Raji (cell line): Measurements from ENCODE around the gene GREM2.

ENCODE experiments used
- POLR2A ChIP-seq: IDR thresholded peaks from 2 replicates; pipeline ENCODE4 v1.6.1; 2011; ENCODE audit warnings: low read depth, low read length, control low read depth; ENCODE audit not compliant: insufficient read depth

Gene GREM2

GRCh38 chr1:240503558-240503957, 108.4 kb downstream of the GREM2 start:
- TF ChIP-seq POLR2A: no peak

DNA sequence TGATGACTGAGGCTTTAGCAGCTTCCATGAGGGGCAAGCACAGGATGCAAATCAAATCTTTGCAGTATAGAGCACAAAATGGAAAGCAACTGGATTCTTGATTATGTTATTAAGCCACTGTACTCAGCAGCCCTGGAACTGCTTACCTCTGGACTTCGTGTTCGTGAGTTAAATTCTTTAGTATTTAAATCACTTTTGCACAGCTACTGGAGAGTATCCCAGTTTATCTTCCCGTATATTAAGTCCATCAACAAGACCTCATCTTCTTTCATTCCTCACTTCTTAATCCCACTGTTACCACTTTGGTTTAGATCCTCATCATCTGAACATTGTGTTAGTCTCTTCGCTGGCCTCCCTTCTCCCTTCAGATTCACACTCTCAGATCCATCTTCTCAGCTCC, 108.9 kb downstream of the GREM2 start:
- TF ChIP-seq POLR2A: no peak

DNA sequence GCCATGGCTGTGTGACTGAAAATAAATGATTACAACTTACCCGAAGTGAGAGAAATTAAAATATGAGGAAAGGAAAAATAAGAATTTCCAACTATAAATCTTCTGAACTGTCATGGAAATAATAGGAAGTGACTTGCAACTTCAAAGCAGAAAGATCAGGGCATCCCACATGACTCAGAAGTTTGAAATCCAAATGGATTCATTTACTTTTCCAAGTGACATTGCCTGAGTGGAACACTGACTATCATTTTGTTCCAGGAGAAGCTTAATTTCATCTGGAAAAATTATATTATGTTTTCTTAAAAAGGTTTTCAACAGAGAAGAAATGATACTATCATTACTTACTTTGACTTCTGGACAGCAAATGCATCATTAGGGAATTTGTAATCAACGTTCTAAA, 110.8 kb downstream of the GREM2 start:
- TF ChIP-seq POLR2A: no peak

DNA sequence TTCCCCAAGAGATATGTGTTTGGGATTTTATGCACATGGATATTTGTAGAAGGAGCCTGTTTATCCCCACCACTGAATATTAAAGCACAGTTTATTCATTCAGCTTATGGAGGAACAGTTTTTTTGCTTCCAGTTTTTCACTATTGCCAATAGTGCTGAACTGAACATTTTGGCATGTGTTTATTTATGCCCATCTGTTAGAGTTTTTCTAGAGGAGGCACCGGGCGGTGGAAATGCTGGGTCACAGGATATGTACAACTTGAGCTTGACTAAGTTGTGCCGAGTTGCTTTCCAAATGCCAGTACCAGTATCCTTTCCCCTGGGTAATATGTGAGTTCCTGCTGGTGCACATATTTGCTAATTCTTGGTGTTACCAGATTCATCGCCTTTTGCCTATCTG, 111.3 kb downstream of the GREM2 start:
- TF ChIP-seq POLR2A: no peak

DNA sequence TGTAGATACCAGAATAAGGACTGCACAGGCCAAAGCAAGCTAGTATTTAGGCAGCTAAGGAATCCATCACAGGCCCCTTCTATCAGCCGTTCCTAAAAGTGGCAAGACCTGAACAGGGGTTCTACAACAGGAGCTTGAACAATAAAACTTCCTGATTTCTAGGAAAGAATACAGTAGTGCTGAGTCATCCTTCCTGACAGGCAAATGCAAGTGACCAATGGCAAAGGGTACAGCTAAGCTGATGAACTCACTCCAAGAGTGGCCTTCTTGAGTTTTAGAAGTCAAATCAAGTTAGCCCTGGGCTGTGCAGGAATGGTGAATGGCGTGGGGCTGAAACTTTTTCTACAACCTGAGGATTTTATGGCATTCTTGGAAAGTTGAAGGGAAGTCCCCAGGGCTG, 112.9 kb downstream of the GREM2 start:
- TF ChIP-seq POLR2A: no peak

GRCh38 chr1:240498335-240498734, 113.6 kb downstream of the GREM2 start:
- TF ChIP-seq POLR2A: no peak

GRCh38 chr1:240497908-240498307, 114.0 kb downstream of the GREM2 start:
- TF ChIP-seq POLR2A: no peak

GRCh38 chr1:240496941-240497340, 115.0 kb downstream of the GREM2 start:
- TF ChIP-seq POLR2A: no peak

- TF ChIP-seq POLR2A: no peak
Measured at GRCh38 chr1:240496356-240496755, 115.6 kb downstream of the GREM2 start.

GRCh38 chr1:240495601-240496000, 116.4 kb downstream of the GREM2 start:
- no peak for TF ChIP-seq POLR2A

DNA sequence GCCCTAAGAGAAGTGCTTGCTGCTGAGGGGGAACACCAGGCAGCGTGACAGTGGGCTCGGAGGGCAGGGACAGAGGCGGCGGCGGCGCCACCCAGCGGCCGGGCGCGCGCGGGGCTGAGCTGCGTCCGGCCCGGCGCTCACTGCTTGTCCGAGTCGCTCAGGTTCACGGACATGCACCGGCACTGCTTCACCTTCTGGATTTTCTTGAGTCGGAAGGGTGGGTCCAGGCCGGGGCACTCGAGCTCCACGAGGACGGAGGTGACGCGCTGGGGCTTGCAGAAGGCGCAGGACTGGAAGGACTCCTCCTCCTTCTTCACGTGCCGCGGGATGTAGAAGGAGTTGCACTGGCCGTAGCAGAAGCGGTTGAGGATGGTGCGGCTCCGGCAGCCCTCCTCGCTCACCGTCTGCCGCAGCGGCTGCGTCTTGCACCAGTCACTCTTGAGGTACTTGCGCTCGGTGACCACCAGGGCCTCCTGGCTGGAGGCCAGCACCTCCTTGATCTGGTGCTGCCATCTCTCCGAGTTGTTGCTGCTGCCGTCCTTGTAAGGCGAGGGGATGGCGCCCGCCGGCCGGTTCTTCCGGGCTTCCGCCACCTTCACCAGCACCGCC, 119.0 kb downstream of the GREM2 start:
- no peak for TF ChIP-seq POLR2A

DNA sequence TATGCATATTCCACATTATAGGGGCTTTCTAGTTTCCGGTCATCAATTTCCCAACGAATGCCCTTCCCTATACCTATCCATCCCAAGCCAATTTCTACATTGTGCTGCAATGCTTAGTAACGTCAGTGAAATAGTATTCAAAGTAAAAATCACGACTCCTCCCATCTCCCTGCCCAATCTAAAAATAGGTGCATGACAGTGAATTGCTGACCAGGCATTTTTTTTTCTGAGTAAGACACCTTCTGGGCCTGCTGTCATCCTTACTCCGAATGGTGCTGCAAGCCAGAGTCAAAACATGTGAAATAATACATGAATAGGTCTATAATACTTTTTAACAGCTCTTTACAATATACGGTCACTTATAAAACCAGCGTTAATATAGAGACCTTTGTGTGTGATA, 120.2 kb downstream of the GREM2 start:
- TF ChIP-seq POLR2A: no peak

GRCh38 chr1:240491156-240491555, 120.8 kb downstream of the GREM2 start:
- no peak for TF ChIP-seq POLR2A

- TF ChIP-seq POLR2A: no peak
Measured at GRCh38 chr1:240487493-240487892, 124.5 kb downstream of the GREM2 start.

DNA sequence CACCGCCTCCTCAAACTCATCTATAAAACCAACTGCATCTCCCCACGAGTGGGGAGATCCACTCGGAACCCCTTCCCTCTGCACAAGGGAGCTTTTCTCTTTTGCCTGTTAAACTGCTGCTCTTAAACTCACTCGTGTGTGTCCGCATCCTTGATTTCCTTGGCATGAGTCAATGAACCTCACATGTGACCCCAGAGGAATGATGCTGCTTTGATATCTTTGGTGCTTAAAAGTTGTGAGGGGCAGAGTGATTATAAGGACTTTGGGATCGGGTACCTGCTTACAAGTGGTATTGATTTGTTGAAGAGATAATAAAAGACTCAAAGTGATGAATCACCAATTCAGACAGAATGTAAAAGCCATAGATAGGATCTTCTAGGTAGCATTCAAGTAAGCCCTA, 125.3 kb downstream of the GREM2 start:
- TF ChIP-seq POLR2A: no peak

GRCh38 chr1:240484804-240485443, 127.0 kb downstream of the GREM2 start:
- no peak for TF ChIP-seq POLR2A

DNA sequence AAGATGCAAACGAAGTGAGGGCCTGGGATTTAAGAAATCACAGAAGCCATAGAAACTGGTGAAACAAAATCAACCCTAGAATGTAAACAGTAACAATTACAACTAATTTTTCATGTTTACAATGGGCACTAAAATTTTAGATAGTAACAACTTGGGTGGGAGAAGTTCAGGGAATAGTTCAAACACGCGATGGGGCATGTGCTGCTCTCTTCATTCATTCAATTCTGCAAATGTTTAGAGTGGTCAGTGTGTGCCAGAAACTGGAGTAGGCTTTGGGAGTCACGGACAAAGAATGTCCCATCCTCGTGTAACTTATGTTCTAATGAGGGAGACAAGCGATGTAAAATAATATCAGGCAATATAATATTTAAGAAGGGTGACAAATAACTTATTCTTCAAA, 133.4 kb downstream of the GREM2 start:
- no peak for TF ChIP-seq POLR2A

DNA sequence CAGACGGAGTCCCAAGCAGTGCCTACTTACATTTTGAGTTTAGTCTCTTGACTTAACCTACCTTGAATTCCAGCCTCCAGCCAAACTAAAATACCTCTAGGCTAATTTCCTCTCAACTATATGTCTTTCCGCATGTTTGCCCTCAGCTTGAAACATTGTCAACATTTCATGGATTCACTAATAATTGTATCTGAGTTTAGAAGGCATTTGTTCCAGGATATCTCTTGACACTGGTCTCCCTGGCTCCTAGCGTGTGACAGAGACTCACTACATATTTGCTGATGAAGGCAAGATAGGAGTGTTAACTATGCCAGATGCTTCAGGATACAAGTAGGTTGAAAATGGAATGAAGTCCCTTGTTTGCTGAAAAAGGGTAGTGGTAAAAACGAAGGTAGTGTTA, 136.1 kb downstream of the GREM2 start:
- no peak for TF ChIP-seq POLR2A

GRCh38 chr1:240474133-240474614, 137.8 kb downstream of the GREM2 start:
- no peak for TF ChIP-seq POLR2A
